WERI-Rb-1 (cell line): ENCODE data around the gene ATXN7L1.

ENCODE experiments used
- DNase-seq: peaks from one replicate; pipeline ENCODE4 v3.0.0-alpha.2; 2020
- H3K27ac ChIP-seq: fragments of 250-450 bp; sonication (Bioruptor Pico); 2 replicates; pipeline ENCODE4 v1.5.1; 2020; ENCODE audit warnings: mild to moderate bottlenecking, moderate library complexity
- H3K27me3 ChIP-seq: fragments of 250-450 bp; sonication (Bioruptor Pico); 2 replicates; pipeline ENCODE4 v1.5.1; 2021; ENCODE audit warnings: mild to moderate bottlenecking, low read depth, moderate library complexity; ENCODE audit not compliant: insufficient read depth, severe bottlenecking
- H3K36me3 ChIP-seq: fragments of 250-450 bp; sonication (Bioruptor Pico); 2 replicates; pipeline ENCODE4 v1.5.1; 2020; ENCODE audit warnings: mild to moderate bottlenecking, moderate library complexity
- H3K4me3 ChIP-seq: 2 replicates; pipeline ENCODE4 v1.5.1; 2011; ENCODE audit warnings: low read depth, mild to moderate bottlenecking, control low read depth, low read length
- H3K9me3 ChIP-seq: fragments of 250-450 bp; sonication (Bioruptor Pico); 2 replicates; pipeline ENCODE4 v1.5.1; 2021; ENCODE audit warnings: mild to moderate bottlenecking, moderate library complexity; ENCODE audit not compliant: severe bottlenecking
- TF ChIP-seq, protein P1 (sequence below): IDR thresholded peaks from 2 replicates; pipeline ENCODE4 v1.5.1; 2011; ENCODE audit warnings: low read depth, mild to moderate bottlenecking, control low read depth, inconsistent platforms, low read length

ATXN7L1 gene

DNA sequence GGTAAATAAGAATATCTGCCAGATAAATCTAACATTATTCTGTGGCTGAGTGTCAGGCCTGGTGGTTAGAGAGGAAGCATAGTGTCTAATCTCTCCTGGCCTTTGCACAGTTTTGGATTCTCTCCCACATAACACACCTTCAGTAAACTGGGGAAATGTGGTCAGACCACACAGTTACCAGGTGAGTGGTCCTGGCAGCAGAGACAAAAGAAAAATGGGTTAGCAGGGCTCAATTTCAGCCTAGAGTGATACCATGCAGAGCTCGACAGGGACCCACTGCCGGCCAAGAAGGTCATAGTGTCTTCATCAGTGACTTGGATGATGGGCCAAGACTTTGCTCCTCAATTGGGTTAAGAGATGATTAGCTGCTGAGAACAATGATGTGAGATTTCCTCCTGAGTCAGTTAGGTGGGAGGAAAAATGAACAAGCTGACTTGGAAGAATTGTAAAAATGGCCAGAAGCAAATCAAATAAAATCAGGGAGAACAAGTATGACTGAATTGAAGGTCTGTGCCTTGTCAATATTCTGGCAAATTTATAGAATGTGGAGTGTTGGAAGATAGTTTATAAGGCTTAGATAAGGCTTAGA is 225.9 kb downstream of the ATXN7L1 start:
- Histone ChIP-seq H3K9me3 (no peaks in the 10 kb centered on the region), H3K36me3 (no peaks in the 10 kb centered on the region), H3K4me3 (no peak overlapping the region), H3K27me3 (no peaks in the 10 kb centered on the region), H3K27ac (no peak overlapping the region)
- TF ChIP-seq, protein P1, sequence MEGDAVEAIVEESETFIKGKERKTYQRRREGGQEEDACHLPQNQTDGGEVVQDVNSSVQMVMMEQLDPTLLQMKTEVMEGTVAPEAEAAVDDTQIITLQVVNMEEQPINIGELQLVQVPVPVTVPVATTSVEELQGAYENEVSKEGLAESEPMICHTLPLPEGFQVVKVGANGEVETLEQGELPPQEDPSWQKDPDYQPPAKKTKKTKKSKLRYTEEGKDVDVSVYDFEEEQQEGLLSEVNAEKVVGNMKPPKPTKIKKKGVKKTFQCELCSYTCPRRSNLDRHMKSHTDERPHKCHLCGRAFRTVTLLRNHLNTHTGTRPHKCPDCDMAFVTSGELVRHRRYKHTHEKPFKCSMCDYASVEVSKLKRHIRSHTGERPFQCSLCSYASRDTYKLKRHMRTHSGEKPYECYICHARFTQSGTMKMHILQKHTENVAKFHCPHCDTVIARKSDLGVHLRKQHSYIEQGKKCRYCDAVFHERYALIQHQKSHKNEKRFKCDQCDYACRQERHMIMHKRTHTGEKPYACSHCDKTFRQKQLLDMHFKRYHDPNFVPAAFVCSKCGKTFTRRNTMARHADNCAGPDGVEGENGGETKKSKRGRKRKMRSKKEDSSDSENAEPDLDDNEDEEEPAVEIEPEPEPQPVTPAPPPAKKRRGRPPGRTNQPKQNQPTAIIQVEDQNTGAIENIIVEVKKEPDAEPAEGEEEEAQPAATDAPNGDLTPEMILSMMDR: no peak
- no peak for DNase-seq

DNA sequence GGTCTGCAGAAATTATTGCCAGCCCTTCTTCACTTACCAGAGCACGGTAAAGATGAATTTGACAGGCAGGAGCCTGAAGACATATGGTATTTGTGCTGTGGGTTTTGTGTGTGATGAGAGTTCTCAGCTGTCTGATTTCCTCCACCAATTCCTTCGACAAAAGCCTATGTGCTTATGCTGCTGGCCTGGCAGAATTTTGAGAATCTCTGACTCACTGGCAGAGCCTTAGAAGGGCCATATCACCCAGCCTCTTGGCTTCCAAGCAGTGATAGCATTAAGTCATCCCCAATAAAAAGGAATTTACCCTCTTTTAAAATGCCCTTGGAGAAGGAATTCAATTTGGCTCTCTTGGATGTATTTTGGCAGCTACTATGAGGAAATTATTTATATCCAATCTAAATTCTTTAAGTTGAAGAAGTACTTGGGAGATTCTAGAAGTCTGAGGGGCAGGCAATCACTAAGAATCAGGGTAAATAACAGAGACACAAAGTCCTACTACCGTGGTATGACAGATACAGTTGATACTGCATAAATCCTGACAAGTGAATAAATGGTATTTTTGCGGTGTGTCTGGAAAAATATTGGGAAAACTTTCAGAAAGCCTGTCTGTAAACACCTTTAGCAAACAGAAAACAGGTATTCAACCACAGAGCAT is 226.5 kb downstream of the ATXN7L1 start:
- H3K27ac ChIP-seq: no peak overlapping the region

DNA sequence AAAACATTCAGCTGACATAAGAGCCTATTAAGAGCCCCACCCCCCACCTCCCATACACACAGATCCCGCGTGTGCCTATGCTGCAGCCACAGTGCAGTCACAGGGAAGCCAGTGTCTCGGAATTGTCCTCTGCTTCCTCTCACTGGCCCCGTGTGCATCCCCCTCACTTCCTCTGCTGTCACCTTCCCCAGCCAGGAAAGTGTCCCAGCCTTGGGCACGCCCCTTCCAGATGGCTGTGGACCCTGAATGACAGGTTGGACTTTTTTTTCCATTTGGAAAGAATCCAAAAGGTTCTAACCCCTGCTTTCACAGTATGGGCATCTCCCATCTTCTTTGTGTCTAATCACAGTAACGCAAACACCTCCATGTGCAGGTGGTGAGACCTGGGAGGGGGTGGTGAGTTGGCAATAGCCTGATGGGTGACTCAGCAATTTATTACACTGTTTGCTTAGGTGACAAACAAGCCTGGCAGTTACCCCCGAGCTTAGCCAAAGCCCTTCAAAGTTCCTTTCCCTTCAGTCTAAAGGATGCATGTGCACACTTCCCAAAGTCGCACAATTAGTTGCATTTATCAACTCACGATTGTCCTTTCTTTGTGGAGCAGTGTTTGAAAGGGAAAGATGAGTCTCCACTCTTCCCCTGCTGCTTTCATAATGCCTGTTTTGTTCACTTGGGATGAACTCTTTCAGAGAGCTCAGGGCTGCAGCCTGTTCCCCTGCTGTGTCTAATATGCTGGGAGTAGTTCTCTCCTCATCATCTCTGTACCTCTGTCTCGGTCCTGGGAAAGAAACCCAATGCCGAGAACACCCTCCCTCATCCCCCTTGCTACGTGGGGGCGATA is 227.6 kb downstream of the ATXN7L1 start:
- DNase-seq: peak; percentile 57
- TF ChIP-seq, protein P1: no peak
- no peak overlapping the region for H3K27ac ChIP-seq

More for the DNA sequence above, 226.5 kb downstream of the ATXN7L1 start:
- Histone ChIP-seq H3K4me3 (no peak overlapping the region), H3K27me3 (no peaks in the 10 kb centered on the region), H3K36me3 (no peaks in the 10 kb centered on the region), H3K9me3 (no peaks in the 10 kb centered on the region)
- DNase-seq: no peak
- TF ChIP-seq, protein P1: no peak

DNA sequence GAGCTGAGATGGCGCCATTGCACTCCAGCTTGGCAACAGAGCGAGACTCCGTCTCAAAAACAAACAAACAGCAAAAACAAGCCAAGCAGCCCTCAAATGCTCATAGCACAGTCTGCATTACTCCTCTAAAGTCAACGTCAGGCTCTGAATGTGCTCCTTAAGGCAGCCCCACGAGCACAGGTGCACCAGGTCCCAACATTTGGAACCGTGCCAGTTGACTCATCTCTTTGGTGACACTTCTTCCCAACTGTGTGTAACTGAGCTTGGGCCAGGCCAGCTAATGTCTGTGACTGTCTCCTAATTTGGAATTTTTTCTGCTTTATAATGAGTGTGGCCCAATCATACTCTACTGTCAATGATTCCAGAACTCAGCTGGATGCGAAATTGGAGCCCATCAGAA is 228.8 kb downstream of the ATXN7L1 start:
- H3K27ac ChIP-seq: no peak overlapping the region
- H3K4me3 ChIP-seq: no peak overlapping the region
- H3K36me3 ChIP-seq: no peaks in the 10 kb centered on the region
- no peak for DNase-seq
- no peaks in the 10 kb centered on the region for H3K27me3 ChIP-seq
- H3K9me3 ChIP-seq: no peaks in the 10 kb centered on the region
- TF ChIP-seq, protein P1: no peak

More for the DNA sequence above, 227.6 kb downstream of the ATXN7L1 start:
- Histone ChIP-seq H3K9me3 (no peaks in the 10 kb centered on the region), H3K27me3 (no peaks in the 10 kb centered on the region), H3K4me3 (no peak overlapping the region), H3K36me3 (no peaks in the 10 kb centered on the region)

DNA sequence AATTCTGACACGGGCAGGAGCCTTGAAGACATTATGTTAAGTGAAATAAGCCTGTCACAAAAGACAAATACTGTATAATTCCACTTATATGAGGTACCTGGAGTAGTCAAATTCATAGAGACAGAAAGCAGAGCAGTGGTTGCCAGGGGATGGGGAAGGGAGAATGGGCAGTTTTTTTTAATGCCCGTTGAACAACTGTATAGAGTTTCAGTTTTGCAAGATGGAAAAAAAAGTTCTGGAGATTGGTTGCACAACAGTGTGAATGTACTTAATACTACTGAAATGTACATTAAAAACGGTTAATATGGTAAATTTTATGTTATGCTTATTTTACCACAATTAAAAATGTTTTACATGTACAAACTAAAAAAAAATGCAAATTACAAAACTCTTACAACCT is 231.5 kb downstream of the ATXN7L1 start:
- TF ChIP-seq, protein P1: no peak
- no peaks in the 10 kb centered on the region for H3K36me3 ChIP-seq
- no peak overlapping the region for H3K27ac ChIP-seq
- H3K9me3 ChIP-seq: no peaks in the 10 kb centered on the region
- H3K4me3 ChIP-seq: no peak overlapping the region
- no peaks in the 10 kb centered on the region for H3K27me3 ChIP-seq
- DNase-seq: no peak
